ENCODE data around the gene MDM4.
"Not testable (repeated sequence)": the region's sequence is repeated elsewhere in the genome, so short reads cannot be mapped to it uniquely, and the experiment has no call there.

MDM4 gene

GRCh38 chr1:204516180-204516879 lies at the start of gene MDM4:
TSS of gene MDM4 (plus strand) at chr1:204516406. CDS start at chr1:204525519, 9,113 bp downstream.
- peak; percentile 97 for DNase-seq (ENCODE audit: low spot score)

GRCh38 chr1:204466416-204467405 lies 49.5 kb upstream of the MDM4 start:
- no peak for DNase-seq (ENCODE audit: low spot score)

GRCh38 chr1:204468206-204468605 lies 48.0 kb upstream of the MDM4 start:
- no peak for DNase-seq (ENCODE audit: low spot score)

GRCh38 chr1:204468766-204469302 lies 47.4 kb upstream of the MDM4 start:
- no peak for DNase-seq (ENCODE audit: low spot score)

- no peak for DNase-seq (ENCODE audit: low spot score)
These were observed 46.9 kb upstream of the MDM4 start for GRCh38 chr1:204469304-204469703.

GRCh38 chr1:204471687-204472086 lies 44.5 kb upstream of the MDM4 start:
- DNase-seq (ENCODE audit: low spot score) = no peak

- no peak for DNase-seq (ENCODE audit: low spot score)
These were observed 43.5 kb upstream of the MDM4 start for GRCh38 chr1:204472660-204473059.

GRCh38 chr1:204473400-204473965 lies 42.7 kb upstream of the MDM4 start:
- no peak for DNase-seq (ENCODE audit: low spot score)

GRCh38 chr1:204475656-204476432 lies 40.4 kb upstream of the MDM4 start:
- DNase-seq (ENCODE audit: low spot score) = no peak

GRCh38 chr1:204476563-204476962 lies 39.6 kb upstream of the MDM4 start:
- DNase-seq (ENCODE audit: low spot score) = no peak

GRCh38 chr1:204477036-204477740 lies 39.0 kb upstream of the MDM4 start:
- no peak for DNase-seq (ENCODE audit: low spot score)

GRCh38 chr1:204478172-204478899 lies 37.9 kb upstream of the MDM4 start:
- no peak for DNase-seq (ENCODE audit: low spot score)

- DNase-seq (ENCODE audit: low spot score) = no peak
These were observed 37.3 kb upstream of the MDM4 start for GRCh38 chr1:204478921-204479320.

- no peak for DNase-seq (ENCODE audit: low spot score)
These were observed 36.6 kb upstream of the MDM4 start for GRCh38 chr1:204479387-204480136.

GRCh38 chr1:204480515-204480914 lies 35.7 kb upstream of the MDM4 start:
- no peak for DNase-seq (ENCODE audit: low spot score)

GRCh38 chr1:204483791-204484190 lies 32.4 kb upstream of the MDM4 start:
- no peak for DNase-seq (ENCODE audit: low spot score)

- not testable (repeated sequence) for DNase-seq (ENCODE audit: low spot score)
These were observed 29.5 kb upstream of the MDM4 start for GRCh38 chr1:204486513-204487255.

- no peak for DNase-seq (ENCODE audit: low spot score)
These were observed 29.0 kb upstream of the MDM4 start for GRCh38 chr1:204487256-204487615.

- DNase-seq (ENCODE audit: low spot score) = no peak
These were observed 24.6 kb upstream of the MDM4 start for GRCh38 chr1:204491655-204492054.

Measured in activated CD4-positive, alpha-beta T cell treated with anti-CD3 and anti-CD28 coated beads, Interleukin-2, Interleukin-4, amounts not matched to agents 100 ng/mL and 50 ng/mL, durations not matched to agents 16 hours and 8 hours (primary cell).